ENCODE data around the gene EMC6.

EMC6 gene

DNA sequence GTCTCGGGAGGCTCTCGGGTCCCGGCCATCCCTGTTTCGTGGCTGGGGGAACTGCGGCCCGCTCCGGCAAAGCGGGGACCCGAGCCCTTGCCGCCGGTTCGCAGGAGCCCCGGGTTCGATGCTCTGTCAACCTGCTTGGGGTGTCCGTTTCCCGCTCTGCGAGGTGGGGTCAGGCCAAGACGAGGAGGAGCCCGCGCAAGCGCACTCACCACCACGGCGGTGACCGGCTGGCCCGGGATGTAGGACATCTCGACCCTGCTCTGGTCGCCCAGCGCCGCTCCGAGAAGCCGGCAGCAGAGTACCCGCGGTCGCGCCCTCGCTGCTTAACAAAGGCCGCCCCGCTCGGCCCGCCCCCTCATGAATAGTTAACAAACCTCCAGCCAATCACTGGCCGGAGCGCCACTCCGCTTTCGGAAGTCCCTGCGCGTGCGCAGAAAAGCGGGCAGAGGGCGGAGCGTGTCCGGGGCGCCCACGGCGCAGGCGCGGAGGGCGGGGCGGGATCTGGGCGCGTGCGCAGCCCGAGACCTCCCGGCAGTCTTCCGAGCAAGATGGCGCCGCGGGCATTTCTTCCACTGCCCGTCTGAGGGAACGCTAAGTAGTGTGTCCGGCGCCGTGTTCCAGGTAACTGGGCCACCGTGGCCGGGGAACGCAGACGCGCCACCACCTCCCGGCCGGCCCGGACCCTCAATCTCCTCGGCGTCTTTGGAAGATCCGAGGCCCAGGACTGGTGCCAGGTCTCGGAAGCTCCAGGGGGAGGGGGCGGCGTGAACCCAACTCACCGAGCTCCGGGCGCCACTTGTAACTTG, at the start of gene EMC6, which contains the start of gene TAX1BP3:
TSS of gene EMC6 (plus strand) at position 534 of the 806 bp plus-strand sequence. CDS start 335 bp downstream, outside the sequence.
TSS of gene TAX1BP3 (minus strand) at position 300 of the 806 bp plus-strand sequence. CDS start at position 248, 52 bp downstream.
- DNase-seq: peak; percentile 96

DNA sequence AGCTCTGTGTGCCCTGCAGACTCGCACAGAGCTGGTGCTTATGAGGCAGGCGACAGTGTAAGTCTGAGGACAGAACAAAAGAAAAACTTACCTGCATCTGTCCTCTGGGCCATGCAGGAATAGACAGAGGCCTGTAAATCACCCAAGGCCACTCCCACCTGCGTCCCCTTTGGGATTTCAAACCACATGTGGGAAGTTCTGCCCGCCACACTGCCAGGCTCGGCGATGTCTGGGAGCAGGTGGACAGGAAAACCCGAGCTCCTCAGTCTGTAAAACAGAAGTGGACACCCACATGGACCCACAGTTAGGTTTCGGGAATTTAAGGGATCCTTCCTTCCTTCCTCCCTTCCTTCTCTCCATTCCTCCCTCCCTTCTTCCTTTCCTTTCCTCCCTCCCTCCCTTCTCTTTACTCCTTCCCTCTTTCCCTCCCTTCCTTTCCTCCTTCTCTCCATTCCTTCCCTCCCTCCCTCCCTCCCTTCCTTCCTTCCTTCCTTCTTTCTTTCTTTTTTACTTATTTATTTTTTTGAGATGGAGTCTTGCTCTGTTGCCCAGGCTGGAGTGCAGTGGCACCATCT, 47.4 kb upstream of the EMC6 start:
- DNase-seq: no peak

DNA sequence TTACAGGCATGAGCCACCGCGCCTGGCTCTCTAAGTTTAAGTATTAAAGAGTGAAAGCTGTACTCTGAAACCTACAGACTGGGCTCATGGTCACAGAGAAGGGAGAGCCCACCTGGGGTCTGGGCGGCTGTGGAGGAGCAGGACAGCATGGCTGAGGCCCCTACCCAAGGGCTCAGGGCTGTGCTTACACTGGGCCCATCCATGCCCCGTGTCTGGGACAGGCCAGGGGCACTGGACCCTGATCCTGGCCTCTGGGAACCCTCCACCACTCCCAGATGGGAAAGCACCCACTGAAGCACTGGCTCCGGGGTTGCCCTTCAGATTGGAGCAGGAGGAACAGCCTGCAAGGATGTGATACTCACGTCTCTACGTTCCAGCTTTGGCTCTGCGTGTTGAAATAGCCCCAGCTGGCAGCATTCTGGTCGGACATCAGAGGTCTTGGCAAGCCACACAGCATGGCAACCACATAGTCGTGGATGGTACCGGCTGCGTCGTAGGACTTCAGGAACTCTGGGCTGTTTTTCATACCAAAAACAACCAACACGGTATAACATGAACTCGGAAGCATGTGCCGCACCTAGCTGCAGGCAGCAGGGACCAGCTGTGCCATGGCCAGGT, 45.5 kb upstream of the EMC6 start:
- DNase-seq: no peak

DNA sequence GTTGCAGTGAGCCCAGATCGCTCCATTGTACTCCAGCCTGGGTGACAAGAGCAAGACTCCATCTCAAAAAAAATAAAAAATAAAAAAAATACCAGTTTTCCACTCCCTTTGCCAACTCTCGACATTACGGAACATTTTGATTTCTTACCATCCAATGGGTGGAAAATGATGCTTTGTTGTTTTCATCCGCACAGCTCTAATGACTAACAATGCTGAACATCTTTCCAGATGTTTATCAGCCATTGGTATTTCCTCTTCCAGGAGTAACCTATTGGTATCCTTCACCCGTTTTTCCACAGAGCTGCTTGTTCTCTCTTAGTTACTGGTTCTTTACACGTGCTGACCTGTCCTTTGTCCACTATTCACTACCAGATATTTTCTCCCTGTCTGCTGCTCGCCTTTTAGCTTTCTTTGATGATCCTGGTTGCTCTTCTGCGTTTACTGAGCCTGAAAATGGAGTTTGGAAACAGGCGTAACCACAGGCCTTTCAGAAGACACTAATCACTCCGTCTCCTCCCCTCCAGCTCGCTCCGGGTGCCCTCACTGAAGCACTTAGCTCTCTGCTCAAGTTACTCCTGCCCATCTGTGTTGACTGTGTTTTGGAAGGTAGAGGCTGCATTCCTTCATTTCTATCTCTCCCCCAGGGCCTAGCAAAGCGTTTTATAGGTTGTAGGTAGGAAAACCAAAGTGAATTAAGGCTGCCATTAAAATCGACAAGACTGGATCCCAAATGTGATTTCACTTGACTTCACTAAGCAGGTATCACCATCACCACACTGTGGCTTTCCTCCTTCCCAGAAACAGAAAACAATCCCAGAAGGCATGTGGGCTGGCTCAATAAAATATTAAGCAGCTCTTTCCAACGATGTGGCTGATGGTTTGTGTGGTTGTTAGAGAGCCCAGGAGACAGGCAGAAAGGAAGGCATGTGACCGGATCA, 41.5 kb upstream of the EMC6 start:
- DNase-seq: no peak

DNA sequence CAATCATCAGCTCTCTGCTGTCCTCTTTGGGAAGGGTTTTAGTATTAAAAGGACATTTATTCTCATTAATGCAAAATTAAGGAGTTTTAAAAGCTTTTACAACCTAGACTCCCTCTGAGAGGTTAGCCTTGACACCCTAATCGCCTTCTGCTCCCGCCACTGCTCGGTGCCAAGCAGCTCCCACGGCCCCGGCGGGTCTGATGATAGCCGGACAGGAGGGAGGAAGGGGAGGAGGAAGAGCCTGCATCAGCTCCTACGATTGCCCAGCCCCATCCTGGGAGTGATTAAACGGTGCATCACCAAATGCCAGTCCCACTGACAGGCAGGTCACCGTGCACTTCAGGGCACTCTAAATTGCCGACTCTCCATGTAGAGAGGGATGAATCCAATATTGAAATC, 40.8 kb upstream of the EMC6 start:
- DNase-seq: no peak

DNA sequence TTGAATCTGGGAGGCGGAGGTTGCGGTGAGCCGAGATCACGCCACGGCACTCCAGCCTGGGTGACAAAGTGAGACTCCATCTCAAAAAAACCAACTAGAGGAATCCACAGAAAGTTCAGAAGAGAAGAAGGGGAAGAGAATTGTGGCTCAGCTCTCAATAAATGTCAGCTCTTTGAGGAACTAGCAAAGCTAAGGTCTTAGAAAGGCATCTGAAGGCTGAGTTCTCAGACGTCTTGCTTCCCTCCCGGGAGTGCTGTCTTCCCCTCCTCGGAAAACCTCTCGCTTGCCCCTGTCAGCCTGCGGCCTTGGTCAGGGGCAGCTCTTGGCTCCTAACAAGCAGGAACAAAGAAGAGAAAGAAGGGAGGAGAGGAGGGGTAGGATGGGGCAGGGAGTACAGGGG, 37.8 kb upstream of the EMC6 start:
- DNase-seq: no peak

DNA sequence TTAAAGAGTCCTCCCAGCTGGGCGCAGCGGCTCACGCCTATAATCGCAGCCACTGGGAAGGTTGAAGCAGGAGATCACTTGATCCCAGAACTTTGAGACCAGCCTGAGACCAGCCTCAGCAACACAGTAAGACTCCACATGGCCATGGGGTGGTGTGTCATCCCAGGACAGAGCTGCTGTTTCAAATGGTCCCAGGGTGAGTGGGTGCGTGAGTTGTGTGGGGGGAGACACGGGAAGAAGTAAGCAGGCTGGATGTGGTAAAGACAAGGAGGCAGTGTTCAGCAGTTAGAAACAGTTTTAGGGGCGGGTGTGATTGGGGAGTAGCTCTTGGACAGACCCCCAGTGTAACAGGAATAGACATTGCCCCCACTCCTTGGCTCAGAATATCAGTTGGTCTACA, 36.3 kb upstream of the EMC6 start:
- DNase-seq: no peak

DNA sequence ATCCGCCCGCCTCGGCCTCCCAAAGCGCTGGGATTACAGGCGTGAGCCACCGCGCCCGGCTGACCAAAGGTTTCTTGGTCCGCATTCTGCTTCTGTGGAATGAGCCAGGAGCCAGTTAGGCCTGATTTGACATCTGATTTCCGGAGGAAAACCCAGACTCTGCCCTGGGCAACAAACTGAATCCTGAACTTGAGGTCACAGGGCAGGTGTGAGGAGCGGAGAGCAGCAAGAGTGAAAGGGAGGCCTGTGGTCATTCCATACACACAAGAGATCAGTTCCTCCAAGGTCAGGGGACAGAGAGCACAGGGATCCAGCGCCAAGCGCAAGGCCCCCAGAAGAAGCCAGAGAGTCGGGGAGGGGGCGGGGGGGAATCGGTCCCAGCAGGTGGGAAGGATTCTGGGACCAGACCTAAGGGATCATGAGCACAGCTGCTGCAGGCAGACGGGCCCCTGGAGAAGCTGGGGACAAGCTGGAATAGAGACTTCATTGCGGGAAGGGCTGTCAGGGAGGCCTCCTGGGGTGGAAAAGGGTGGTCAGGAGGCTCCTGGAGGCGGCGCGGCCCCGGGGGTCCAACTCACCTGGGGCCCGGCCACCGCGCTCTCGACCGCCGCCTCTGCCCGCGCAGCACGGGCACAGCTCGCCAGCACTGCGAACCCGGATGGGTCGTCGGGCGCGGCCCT, 33.0 kb upstream of the EMC6 start:
- no peak for DNase-seq

DNA sequence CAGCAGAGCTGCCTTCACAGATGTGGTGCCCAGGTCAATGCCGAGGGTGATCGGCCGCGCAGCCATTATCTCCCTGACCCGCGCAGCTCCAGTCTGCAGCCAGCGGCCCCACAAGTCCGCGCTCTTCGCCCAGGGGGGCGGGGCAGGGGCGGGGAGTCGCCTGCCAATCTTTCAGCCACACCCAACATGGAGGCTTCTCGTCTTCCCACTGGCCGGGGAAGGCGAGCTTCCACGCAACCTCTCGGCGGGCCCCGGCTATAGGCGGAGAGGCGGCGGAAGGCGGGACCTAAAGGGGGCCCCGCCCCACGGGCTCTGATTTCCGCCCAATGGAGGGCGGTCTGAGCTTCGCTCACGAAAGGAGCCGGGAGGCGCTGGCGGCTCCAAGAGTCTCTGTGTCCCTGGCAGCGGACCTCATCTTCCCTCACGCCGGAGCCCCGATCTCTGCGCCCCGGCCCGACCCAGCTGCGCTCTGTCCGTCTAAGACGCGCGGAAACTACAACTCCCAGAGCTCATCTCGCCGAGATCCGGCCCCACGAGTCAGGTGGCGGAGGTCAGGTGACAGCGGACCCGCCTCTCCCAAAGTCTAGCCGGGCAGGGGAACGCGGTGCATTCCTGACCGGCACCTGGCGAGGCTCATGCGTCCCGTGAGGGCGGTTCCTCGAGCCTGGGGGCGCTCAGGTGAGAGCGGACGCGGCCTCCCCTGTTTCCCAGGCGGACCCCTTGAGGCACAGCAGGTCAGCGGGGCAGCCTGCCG, 32.3 kb upstream of the EMC6 start, which contains the start of the genes CTNS and SHPK:
TSS of gene CTNS (plus strand) at position 607 of the 754 bp plus-strand sequence. CDS start 3,447 bp downstream, outside the sequence.
TSS of gene SHPK (minus strand) at position 97 of the 754 bp plus-strand sequence. CDS start at position 66, 31 bp downstream.
- peak; percentile 93 for DNase-seq

DNA sequence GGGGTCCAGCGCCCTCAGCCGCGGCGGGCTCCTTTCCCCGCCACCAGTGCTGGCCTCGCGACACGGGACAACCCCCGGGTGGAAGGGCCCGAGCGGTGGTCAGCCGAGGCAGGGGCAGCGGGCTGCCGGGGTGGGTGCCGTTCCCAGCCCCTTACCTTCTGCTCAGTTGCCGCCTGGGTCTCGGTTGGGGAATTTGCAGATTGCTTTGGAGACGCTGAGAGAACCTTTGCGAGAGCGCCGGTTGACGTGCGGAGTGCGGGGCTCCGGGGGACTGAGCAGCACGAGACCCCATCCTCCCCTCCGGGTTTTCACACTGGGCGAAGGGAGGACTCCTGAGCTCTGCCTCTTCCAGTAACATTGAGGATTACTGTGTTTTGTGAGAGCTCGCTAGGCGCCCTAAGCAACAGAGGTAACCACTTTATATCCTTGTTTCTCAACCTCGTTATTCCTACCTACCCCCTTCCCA, 31.7 kb upstream of the EMC6 start:
- no peak for DNase-seq

DNA sequence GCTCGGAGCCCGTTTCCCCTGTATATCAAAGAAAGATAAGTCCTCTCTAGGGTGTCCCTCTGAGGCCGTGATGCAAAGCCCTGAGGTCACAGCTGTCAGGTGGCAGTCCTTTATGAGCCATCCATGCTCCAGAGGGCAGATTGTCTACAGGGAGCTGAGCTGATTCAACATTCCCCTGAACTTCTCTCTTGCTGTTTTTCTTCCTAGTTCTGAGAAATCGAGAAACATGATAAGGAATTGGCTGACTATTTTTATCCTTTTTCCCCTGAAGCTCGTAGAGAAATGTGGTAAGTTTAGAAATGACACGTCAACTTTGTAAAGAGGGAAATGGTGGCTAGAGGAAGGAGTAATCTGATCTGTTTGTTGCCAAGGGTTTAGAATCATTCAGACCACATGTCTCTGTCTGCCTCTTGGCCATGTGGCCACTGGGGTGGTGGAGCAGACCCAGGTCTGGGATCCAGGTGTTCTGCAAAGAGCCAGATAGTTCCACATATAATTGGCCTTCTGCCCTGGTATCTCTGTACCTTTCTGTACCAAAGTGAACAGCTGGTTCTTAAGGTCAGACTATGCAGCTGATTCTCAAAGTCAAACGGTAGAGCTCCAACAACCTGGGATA, 28.5 kb upstream of the EMC6 start:
- DNase-seq: peak; percentile 14

DNA sequence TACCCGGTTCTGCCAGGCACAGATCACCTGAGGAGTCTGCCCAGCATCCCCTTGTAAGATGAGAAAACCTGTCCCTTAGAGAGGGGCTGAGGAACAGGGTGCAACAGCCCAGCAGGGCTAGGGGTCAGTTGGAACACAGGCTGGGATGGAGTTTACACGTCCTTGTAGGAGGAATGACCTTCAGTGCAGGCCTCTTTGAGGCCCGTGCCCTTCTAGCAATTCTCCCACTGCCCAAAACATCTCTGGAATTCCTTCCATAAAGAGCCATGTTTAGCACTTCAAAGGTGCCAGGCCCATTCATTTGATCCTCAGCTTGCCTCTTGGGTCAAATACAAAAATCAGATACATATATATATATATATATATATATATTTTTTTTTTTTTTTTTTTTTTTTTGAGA, 27.6 kb upstream of the EMC6 start:
- DNase-seq: no peak

DNA sequence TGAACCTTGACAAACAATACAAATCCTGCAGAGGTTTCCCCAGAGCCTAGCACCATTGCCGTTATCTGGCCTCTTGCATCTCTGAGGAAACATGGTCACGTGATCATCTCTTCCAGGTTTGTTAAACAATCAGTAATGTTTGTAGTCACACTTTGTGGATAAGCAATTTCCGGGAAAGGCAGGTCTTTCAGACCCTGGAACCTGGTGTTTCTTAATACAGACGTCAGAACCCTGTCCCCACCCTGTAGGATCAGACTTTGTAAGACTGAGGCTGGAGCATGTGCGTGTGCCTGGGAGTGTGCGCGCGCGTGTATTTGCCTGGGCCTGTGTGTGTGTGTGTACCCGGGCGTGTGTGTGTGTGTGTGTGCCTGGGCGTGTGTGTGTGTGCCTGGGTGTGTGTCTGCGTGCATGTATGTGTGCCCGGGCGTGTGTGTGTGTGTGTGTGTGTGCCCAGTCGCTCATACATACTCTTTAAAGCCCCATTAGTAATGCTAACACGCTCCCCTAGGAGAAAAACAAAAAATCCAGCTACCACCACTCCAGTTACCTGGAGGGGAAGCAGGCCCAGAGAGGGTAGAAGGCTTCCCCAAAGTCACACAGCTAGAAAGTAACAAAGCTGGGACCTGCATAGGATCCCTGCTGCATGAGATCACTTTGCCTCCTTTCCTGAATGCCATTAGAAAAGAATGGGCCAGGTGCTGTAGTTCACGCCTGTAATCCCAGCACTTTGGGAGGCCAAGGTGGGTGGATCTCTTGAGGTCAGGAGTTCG, 26.7 kb upstream of the EMC6 start:
- DNase-seq: no peak

DNA sequence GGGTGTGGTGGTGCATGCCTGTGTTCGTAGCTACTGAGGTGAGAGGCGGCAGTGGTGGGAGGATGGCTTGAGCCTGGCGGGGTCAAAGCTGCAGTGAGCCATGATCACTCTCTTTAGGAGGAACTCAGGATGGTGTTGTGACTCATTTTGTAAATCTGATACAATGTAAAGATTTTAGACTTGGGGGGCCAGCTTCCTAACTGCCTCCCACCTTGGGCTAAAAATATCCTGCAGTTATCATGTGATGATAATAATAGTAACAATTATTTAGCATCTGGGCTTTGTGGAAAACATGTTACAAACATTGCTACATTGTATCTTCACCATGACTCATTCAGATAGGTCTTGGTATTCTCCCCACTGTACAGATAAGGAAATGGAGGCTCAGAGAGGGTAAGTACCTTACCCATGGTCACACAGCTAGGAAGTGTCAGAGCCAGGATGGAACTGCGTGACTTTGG, 24.7 kb upstream of the EMC6 start:
- DNase-seq: no peak

DNA sequence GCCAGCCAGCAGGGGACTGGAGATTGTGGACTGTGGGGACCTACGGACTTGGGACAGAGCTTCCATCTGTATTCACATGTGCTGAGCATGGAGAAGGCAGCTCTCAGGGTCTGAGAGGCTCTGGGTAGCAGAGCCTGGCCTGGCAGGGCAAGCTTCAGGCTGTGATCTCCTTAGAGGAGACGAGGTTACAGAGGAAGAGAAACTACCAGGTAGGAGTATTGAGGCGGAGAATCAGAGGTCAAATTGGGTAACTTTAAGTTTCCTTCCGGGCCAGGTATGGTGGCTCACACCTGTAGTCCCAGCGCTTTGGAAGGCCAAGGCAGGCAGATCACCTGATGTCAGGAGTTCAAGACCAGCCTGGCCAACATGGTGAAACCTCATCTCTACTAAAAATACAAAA, 23.3 kb upstream of the EMC6 start:
- no peak for DNase-seq

DNA sequence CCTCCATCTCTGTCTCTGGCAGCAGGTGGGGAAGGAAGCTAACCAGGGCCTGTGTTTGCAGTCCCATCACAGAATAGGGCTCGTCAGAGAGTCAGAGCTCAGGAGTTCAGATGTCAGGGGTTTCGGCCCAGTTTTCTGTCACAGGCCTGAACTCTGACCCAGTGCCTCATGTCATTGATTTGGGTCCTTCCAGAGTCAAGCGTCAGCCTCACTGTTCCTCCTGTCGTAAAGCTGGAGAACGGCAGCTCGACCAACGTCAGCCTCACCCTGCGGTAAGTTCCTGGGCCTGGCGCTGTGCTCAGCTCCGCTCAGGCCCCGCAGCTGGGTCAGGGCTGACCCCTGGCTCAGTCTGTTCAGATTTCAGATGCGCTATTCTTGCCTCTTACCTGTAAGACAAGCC, 21.4 kb upstream of the EMC6 start:
- DNase-seq: no peak

DNA sequence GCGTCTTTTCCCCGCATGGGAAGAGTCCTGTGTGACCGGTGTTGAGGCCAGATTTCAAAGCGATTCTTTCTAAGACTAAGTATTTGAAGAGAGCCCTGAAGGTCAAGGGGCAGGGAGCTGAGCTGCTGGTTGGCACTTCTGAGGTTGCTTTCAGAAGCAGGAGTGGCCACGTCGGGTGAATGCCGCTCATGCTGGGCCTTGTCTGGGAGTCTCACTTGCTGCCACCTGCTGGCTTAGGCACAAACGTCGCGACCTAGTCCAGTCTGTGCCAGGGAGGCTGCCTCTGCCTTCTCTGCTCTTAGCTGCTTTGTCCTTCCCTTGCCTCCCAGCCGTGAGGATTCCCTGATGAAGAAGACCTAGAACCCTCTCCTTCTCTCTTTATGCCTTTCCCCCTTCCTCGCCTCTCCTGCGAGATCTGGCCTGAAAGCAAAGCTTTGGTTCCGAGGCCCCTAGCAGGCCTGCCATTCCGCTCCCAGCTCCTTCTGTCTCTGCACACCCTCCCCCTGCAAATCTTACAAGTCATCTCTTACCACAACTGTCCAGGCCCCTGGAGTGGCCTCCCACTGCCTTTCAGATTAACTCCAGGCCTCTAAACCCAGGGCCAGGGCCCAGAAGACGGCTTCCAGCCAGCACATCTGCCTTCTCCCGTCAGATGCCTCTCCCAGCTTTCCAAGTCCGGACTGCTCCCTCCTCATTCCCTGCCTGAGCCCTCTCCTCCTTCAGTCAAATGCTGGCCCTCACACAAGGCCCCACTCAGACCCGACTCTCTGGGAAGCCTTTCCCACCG, 20.6 kb upstream of the EMC6 start:
- peak; percentile 1 for DNase-seq

DNA sequence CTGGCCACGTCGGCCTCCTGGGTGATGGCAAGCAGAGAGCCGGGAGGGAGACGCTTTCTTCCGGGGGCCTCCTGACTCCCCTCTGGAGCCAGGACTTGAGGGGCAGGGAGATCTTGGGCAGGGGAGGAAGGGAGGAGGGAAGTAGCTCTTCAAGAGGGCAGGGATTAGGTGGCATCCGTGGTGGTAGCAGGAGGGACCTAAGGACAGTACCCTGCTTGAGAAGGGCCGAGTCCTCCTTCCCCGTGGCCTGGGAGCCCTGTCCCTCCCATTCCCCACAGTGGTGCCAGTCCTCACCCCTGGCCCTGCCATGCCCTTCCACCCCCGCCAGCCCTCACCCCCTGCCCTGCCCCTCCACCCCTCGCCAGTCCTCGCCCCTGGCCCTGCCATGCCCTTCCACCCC, 12.8 kb upstream of the EMC6 start:
- no peak for DNase-seq

DNA sequence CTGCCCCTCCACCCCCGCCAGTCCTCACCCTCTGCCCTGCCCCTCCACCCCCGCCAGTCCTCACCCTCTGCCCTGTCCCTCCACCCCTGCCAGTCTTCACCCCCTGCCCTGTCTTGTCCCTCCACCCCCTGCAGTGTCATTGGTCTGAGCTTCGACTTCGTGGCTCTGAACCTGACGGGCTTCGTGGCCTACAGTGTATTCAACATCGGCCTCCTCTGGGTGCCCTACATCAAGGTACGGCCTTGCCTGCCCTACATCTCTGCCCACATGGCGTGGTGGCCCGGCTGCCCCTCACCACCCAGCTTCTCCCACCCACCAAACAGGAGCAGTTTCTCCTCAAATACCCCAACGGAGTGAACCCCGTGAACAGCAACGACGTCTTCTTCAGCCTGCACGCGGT, 12.3 kb upstream of the EMC6 start:
- DNase-seq: no peak
